RKO (cell line): ENCODE measurements around the gene GLCCI1.
A peak's percentile ranks its signal among the peaks of the same experiment; 100 is the strongest.

Experiments used
- DNase-seq: peaks from one replicate; pipeline ENCODE4 v3.0.0-alpha.2; 2016; ENCODE audit warnings: low spot score

GLCCI1 gene

GRCh38 chr7:7968544-7969305, at the start of gene GLCCI1:
TSS of gene GLCCI1 (plus strand) at chr7:7968796. CDS start at chr7:7969351, 555 bp downstream.
- peak; percentile 96 for DNase-seq

- no peak for DNase-seq
These were observed 49.1 kb upstream of the GLCCI1 start for GRCh38 chr7:7919449-7919945.

GRCh38 chr7:7920056-7920455, 48.5 kb upstream of the GLCCI1 start:
- no peak for DNase-seq

GRCh38 chr7:7920481-7920880, 48.1 kb upstream of the GLCCI1 start:
- DNase-seq, result no peak

GRCh38 chr7:7921830-7922229, 46.8 kb upstream of the GLCCI1 start:
- DNase-seq, result no peak

- DNase-seq, result no peak
These were observed 45.8 kb upstream of the GLCCI1 start for GRCh38 chr7:7922684-7923385.

- DNase-seq, result no peak
These were observed 44.8 kb upstream of the GLCCI1 start for GRCh38 chr7:7923818-7924217.

- no peak for DNase-seq
These were observed 44.3 kb upstream of the GLCCI1 start for GRCh38 chr7:7924303-7924702.

- no peak for DNase-seq
These were observed 37.0 kb upstream of the GLCCI1 start for GRCh38 chr7:7931626-7932025.

- DNase-seq, result no peak
These were observed 36.0 kb upstream of the GLCCI1 start for GRCh38 chr7:7932553-7932952.

GRCh38 chr7:7933915-7934526, 34.6 kb upstream of the GLCCI1 start:
- no peak for DNase-seq

GRCh38 chr7:7934945-7935344, 33.7 kb upstream of the GLCCI1 start:
- no peak for DNase-seq

- DNase-seq, result no peak
These were observed 30.1 kb upstream of the GLCCI1 start for GRCh38 chr7:7938471-7938870.

- no peak for DNase-seq
These were observed 24.6 kb upstream of the GLCCI1 start for GRCh38 chr7:7943951-7944350.

- no peak for DNase-seq
These were observed 23.8 kb upstream of the GLCCI1 start for GRCh38 chr7:7944619-7945282.

- DNase-seq, result no peak
These were observed 22.1 kb upstream of the GLCCI1 start for GRCh38 chr7:7946486-7946885.

GRCh38 chr7:7948232-7948631, 20.4 kb upstream of the GLCCI1 start:
- DNase-seq, result no peak

- no peak for DNase-seq
These were observed 14.8 kb upstream of the GLCCI1 start for GRCh38 chr7:7953806-7954205.

GRCh38 chr7:7956531-7957128, 12.0 kb upstream of the GLCCI1 start:
- no peak for DNase-seq

GRCh38 chr7:7957513-7957912, 11.1 kb upstream of the GLCCI1 start:
- DNase-seq, result no peak

GRCh38 chr7:7959979-7960670, 8.5 kb upstream of the GLCCI1 start:
- no peak for DNase-seq
